CD1c-positive myeloid dendritic cell (primary cell): ENCODE measurements around the gene RNF6.
"Not testable (repeated sequence)": the region's sequence is repeated elsewhere in the genome, so short reads cannot be mapped to it uniquely, and the experiment has no call there.

Experiments used
- DNase-seq: peaks from one replicate; pipeline ENCODE4 v3.0.0-alpha.2; 2016; ENCODE audit errors: extremely low spot score

Gene RNF6

DNA sequence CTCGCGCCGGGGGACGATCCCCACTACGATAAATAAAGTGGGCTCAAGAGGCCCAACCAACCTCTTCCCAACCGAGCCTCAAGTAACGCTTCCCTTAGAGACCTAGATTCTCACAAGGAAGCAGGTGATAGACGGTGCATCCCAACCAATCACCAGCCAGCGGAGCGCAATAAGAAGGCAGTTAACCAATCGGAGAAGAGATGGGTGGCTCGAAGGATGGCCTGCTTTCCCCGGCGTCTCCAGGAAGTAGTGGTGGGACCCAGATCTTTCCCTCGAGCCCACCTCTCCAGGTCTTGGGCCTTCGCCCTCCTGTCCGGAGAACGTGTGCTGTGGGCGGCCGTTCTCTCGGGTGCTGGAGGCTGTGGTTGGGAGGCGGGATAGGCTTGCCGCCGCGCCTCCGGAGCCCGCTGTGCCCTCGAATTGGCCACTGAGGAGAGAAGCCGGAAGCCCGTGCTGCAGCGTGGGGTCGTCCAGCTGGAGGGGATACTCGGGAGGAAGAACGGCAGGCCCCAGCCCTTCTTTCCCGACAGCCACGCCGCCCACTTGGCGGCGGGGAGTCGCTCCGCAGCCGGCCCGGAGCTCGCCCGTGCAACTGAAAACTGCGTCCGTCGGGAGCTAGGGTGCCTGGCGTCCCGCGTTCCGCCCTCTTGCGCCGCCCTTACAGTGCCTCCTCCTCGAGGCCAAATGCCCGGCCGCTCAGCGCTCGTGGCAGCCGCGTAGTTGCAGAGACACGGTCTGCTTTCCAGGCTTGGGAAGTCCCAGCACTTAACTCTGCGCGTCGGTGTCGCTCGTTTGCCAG lies at the start of gene RNF6:
Gene RNF6, minus strand, starts transcription at position 594 of the 799 bp plus-strand sequence. CDS start 2,665 bp downstream, outside the sequence.
- peak; percentile 97 for DNase-seq

- no peak for DNase-seq
Observed at GRCh38 chr13:26270707-26271106, 48.6 kb upstream of the RNF6 start.

- no peak for DNase-seq
Observed at GRCh38 chr13:26266311-26266710, 44.2 kb upstream of the RNF6 start.

GRCh38 chr13:26262156-26262555 lies 40.0 kb upstream of the RNF6 start:
- DNase-seq, result no peak

GRCh38 chr13:26259634-26260033 lies 37.5 kb upstream of the RNF6 start:
- no peak for DNase-seq

GRCh38 chr13:26257049-26257448 lies 34.9 kb upstream of the RNF6 start:
- no peak for DNase-seq

GRCh38 chr13:26255691-26256277 lies 33.7 kb upstream of the RNF6 start:
- DNase-seq, result no peak

DNA sequence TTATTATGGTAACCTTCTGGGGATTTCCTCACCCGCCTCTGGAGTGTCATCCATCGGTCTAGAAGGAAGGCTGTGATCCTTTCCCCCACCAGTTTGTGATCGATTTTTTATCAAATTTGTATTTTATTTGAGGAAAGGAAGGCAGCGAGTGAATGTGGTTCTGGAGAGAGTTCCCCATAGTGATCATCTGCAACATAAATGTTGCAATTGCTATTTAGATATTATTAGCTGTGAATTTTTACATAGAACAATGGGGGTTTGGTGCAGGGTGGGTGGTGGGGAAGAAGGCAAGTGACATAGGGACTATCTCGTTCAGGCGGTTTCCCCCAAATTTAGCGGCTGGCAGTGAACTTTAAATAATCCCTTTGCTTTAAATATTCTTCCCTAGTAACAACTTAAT lies 33.0 kb upstream of the RNF6 start:
- no peak for DNase-seq

DNA sequence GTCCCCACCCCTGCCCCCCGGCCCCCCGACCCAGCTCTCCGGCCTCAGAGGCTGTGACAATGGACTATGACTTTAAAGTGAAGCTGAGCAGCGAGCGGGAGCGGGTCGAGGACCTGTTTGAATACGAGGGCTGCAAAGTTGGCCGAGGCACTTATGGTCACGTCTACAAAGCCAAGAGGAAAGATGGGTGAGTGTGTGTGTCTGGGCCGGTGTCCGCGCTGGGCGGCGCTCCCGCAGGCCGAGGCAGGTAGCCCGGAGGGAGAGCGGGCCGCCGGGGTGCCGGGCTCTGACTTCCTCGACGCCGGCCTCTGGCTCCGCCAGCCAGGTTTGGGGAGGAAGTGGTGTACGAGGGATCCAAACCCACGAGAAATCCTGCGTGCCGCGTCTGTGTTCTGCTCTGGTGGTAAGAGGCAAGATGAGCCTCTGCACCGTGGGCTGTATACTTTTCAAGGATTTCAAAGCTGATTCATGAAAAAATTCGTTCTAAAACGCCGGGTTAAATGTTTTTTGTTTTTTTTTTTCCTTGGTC lies 32.5 kb upstream of the RNF6 start:
- DNase-seq, result peak; percentile 68

GRCh38 chr13:26253787-26254582 lies 31.9 kb upstream of the RNF6 start, which contains the start of gene CDK8:
TSS of gene CDK8 (plus strand) at chr13:26254129. CDS start at chr13:26254642, 513 bp downstream.
- peak; percentile 89 for DNase-seq

DNA sequence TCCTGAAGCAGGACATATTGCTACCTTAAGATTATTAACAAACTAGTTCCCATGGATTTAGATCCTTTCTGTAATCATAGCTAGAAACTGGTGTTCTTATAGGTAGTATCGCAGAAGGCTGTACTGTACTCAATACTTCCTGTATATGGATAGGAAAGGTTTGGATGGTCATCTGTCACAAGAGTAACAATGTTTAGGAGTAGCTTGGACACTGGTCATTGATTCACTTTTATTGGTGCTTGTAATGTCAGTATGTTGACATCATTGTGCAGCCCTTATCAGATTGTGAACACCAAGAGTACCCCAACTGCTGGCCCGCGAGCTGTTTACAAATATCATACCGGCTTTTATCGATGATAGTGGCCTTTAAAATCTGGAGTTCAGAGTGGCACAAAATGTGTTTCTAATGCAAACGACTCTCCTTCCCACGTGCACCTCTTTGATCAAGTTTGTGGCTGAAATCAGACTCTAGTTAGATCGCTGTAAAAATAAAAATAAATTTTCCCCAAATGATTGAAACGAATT lies 31.2 kb upstream of the RNF6 start:
- no peak for DNase-seq

GRCh38 chr13:26252006-26252405 lies 29.9 kb upstream of the RNF6 start:
- not testable (repeated sequence) for DNase-seq

DNA sequence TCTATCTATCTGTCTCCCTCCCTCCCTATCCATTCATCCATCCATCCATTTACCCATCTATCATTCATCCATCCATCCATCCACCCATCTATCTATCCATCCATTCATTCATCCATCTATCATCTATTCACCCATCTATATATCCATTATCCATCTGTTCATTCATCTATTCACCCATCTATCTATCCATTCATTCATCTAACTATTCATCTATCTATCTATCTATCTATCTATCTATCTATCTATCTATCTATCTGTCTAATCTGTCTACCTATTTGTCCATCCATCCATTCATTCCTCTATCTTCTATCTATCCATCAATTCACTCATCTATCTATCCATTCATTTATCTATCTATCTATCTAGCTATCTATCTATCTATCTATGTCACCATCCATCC lies 27.4 kb upstream of the RNF6 start:
- DNase-seq, result no peak

DNA sequence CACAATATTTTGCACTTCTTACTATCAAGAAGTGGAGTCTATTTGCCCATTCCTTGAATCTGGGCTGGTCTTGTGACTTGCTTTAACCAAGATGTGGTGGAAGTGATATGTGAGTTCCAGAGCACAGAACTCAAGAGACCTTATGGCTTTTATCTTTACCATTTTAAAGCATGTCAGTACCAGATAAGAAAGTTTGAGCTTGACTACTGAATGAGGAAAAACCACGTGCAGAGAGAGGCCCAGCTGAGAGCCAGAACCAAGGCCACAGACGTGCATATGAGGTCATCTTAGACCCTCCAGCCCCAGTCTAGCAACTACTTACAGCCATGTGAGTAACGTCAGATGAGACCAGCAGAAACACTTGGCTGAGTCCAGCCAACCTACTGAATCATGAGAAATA lies 25.5 kb upstream of the RNF6 start:
- DNase-seq, result no peak

DNA sequence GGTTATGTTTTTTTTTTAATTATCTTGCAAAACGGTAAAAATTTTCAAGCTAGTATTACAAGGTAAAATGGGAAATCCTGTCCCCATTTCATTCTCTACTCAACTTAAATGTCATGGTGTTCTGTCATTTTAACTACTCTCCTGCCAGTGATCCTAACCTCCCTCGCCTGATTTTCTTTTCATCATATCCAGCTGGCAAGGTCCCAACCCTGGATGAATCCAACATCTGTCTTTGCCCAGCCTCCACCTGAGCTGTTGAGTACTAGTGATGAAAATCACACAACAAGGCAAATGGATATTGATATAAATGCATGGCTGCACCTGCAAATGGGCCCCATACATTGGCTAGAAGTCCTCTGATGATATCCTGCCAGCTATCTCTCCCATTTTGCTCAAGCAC lies 24.9 kb upstream of the RNF6 start:
- DNase-seq, result no peak

DNA sequence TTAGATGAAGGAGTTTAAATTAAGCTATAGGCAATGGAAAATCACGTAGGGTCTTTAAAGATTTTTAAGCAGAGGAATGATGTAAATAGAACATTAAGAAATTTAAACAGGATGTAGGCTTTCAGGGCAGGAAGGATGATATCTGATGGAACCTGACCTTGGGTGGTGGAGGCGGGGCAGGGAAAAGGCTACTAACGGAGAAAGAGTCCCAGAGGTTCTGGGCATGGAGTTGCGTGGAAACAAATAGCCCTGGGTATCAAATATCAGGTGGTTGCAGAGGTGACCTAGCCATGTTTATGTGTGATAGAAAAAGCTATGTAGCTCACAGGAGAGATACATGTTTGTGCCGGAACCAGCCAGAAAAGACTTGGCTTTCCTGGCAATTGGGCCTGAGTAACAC lies 24.0 kb upstream of the RNF6 start:
- DNase-seq, result no peak

DNA sequence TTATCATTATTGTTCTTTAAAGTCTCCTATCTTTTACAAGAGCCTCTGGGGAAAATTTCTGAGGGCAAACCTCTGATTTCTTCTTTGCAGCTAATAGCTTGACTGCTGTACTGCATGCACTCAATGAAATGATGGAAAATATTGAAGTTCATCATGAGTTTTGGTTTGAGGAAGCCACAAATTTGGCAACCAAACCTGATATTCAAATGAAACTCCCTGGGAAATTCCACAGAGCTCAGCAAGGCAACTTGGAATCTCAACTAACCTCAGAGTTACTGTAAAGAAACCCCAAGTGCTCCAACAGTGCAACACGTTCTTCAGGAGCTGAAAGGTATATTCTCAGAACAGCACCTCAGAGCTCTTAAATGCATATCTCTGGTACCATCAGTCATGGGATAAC lies 14.2 kb upstream of the RNF6 start:
- DNase-seq, result no peak

GRCh38 chr13:26230703-26231102 lies 8.6 kb upstream of the RNF6 start:
- DNase-seq, result no peak

DNA sequence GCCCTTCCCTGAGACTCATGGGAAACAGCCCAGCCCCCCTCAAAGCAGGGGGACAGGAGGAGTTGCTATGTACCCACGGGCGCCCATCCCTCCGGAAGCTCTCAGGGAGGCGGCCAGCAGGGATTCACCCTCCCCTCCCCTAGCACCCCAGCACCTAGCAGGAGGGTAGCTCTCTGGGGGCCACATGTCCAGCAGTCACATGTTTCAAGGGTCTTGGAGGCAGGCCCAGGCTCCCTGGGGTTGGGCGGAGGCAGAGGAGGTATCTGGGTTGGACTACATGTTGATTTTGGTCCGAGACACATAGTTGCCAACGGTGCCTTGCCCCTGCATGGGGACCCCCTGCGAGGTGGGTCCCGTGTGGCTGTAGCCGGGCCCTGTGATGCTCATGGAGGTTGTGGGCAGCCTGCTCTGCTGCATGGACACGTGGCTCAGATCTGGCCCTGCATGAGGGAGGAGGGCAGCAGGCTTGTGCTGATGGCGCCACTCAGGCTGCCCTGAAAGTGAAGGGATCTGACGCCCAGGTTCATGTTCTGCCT lies 7.0 kb upstream of the RNF6 start:
- no peak for DNase-seq

DNA sequence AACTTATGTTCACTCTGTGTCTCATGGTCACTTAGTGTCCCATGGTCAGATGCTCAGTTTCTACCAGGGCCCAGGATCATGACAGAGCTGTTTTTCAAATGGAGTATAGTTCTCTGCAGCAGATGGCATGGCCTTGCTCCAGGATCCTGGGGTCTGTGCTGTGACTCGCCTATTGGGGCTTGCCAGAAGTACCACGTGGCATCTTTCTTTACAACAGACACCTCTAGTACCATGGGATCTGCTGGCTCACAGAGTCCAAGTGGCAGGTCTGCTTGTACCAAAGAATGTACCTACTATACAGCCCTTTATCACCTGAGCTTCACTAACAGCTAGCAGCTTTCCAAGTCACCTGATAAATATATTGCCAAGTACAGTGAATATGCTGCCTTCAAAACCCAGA lies 6.0 kb upstream of the RNF6 start:
- DNase-seq, result no peak

DNA sequence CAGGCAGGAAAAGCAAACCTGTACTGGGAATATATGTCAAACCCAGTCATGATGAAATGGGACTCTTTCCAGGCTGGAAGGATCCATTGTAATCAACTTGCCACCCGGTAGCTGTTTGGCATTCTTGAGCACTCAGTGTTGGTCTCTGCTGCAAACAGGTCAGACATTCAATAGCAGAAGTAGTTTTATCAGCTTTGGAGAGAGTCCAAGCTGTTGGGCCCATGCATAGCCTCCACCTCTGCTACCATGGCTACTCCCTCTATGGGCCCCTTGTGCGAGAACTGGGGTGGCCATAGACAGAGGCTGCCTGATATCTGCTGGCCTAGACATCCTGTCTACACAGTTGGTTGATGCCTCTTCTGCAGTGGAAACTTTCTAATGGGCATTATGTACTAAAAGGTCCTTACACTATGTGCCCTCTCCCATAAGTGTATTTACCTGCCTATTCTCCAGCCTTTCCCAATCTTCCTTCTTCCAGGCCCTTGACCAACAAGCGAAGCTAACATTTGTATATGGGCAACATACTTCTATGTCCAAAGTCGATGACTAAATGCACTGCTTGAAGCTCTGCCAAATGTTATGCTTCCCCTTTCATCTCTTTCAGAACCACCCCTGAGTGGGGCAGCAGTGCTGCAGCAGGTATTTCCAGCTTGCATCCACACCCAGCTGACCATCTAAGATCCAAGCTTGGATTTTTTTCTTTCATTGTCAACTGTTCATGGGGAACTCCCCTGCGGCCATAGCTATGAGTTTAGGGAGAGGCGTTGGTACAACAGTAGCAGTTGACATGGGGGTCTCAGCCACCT lies 5.3 kb upstream of the RNF6 start:
- DNase-seq, result no peak
